Upper lobe of right lung (tissue), 1 donor: ENCODE measurements around the gene CHST11. TPM values are rescaled to one million over a fixed set of nuclear protein-coding genes. Genes with fewer than 3 reads are reported as not detected.
A peak's percentile ranks its signal among the peaks of the same experiment; 100 is the strongest.

Source experiments
- ATAC-seq: fragments of 200-7000 bp; cut with Tn5 transposase; one replicate; pipeline ENCODE4 v1.9.1; 2020; ENCODE audit warnings: mild to moderate bottlenecking, moderate library complexity
- DNase-seq: peaks from one replicate; pipeline ENCODE4 v3.0.0-alpha.2; 2020
- H3K27ac ChIP-seq: fragments of 200-600 bp; one replicate; pipeline ENCODE4 v1.8.0; 2022
- H3K27me3 ChIP-seq: fragments of 200-600 bp; one replicate; pipeline ENCODE4 v1.8.0; 2022; ENCODE audit warnings: mild to moderate bottlenecking
- H3K36me3 ChIP-seq: fragments of 200-600 bp; one replicate; pipeline ENCODE4 v1.8.0; 2022
- H3K4me1 ChIP-seq: fragments of 200-600 bp; one replicate; pipeline ENCODE4 v1.8.0; 2022
- H3K4me3 ChIP-seq: fragments of 200-600 bp; one replicate; pipeline ENCODE4 v1.8.0; 2022; ENCODE audit warnings: mild to moderate bottlenecking
- H3K9me3 ChIP-seq: fragments of 200-600 bp; one replicate; pipeline ENCODE4 v1.8.0; 2022
- CTCF ChIP-seq: fragments of 200-600 bp; IDR thresholded peaks from one replicate; pipeline ENCODE4 v1.8.0; 2022; ENCODE audit warnings: antibody characterized with exemption
- intact Hi-C: fragments of 100-400 bp; cut with DNase I; formaldehyde crosslinking; loops from one replicate; pipeline ENCODE4 v1.11.0; 2022
- total RNA-seq: library from RNA; stranded (reverse); fragmentation: NEBNext Ultra II Directional; extraction: Animal tissue kit (Norgen Biotek cat#: 25700); gene quantifications from one replicate; pipeline ENCODE4 v1.2.1, GENCODE V29; 2021
- donor health status: DM: no; HTN: yes; CAD: no; lungs with severe emphysema.

Gene CHST11
- total RNA-seq, 1 donor from 2014 or later: 56.6 TPM

GRCh38 chr12:104588921-104589590 is 132.3 kb downstream of the CHST11 start:
- ATAC-seq: no peak
- Histone ChIP-seq H3K27me3 (no peaks in the 10 kb centered on the region), H3K27ac (no peak overlapping the region), H3K4me3 (no peak overlapping the region), H3K36me3 (no peaks in the 10 kb centered on the region), H3K9me3 (no peaks in the 10 kb centered on the region), H3K4me1 (no peaks in the 10 kb centered on the region)
- no peak for TF ChIP-seq CTCF
- intact Hi-C loops: no loop called here
- DNase-seq: no peak

- Histone ChIP-seq H3K36me3 (no peaks in the 10 kb centered on the region), H3K9me3 (no peaks in the 10 kb centered on the region), H3K4me3 (no peak overlapping the region), H3K4me1 (no peaks in the 10 kb centered on the region), H3K27ac (no peak overlapping the region), H3K27me3 (no peaks in the 10 kb centered on the region)
- no peak for TF ChIP-seq CTCF
- intact Hi-C loops: no loop called here
- no peak for ATAC-seq
- DNase-seq: no peak
Observed at GRCh38 chr12:104590022-104590421, 133.3 kb downstream of the CHST11 start.

GRCh38 chr12:104591257-104591885 is 134.6 kb downstream of the CHST11 start:
- intact Hi-C loops: no loop called here
- no peaks in the 10 kb centered on the region for H3K9me3 ChIP-seq
- H3K4me3 ChIP-seq: no peak overlapping the region
- H3K27me3 ChIP-seq: no peaks in the 10 kb centered on the region
- H3K4me1 ChIP-seq: peaks cover 7% of the 10 kb centered on the region
- no peak overlapping the region for H3K27ac ChIP-seq
- TF ChIP-seq CTCF: no peak
- ATAC-seq (no peak), DNase-seq (no peak)
- H3K36me3 ChIP-seq: no peaks in the 10 kb centered on the region

- Histone ChIP-seq H3K4me3 (no peak overlapping the region), H3K36me3 (no peaks in the 10 kb centered on the region), H3K27me3 (no peaks in the 10 kb centered on the region), H3K4me1 (peaks cover 13% of the 10 kb centered on the region), H3K9me3 (no peaks in the 10 kb centered on the region), H3K27ac (no peak overlapping the region)
- ATAC-seq (no peak), DNase-seq (no peak)
- intact Hi-C loops: no loop called here
- TF ChIP-seq CTCF: no peak
Observed at GRCh38 chr12:104593482-104593881, 136.7 kb downstream of the CHST11 start.

GRCh38 chr12:104596134-104596799 is 139.5 kb downstream of the CHST11 start:
- intact Hi-C loops: no loop called here
- TF ChIP-seq CTCF: no peak
- Histone ChIP-seq H3K27ac (no peak overlapping the region), H3K4me1 (peaks cover 26% of the 10 kb centered on the region), H3K9me3 (no peaks in the 10 kb centered on the region), H3K27me3 (no peaks in the 10 kb centered on the region), H3K36me3 (no peaks in the 10 kb centered on the region), H3K4me3 (no peak overlapping the region)
- peak; percentile 49 for ATAC-seq
- DNase-seq: no peak
